ENCODE data around the gene NHLRC4.
"Not testable (repeated sequence)": the region's sequence is repeated elsewhere in the genome, so short reads cannot be mapped to it uniquely, and the experiment has no call there.

Gene NHLRC4

GRCh38 chr16:597655-598054 is 30.9 kb downstream of the NHLRC4 start:
- DNase-seq (ENCODE audit: low spot score) = not testable (repeated sequence)

DNA sequence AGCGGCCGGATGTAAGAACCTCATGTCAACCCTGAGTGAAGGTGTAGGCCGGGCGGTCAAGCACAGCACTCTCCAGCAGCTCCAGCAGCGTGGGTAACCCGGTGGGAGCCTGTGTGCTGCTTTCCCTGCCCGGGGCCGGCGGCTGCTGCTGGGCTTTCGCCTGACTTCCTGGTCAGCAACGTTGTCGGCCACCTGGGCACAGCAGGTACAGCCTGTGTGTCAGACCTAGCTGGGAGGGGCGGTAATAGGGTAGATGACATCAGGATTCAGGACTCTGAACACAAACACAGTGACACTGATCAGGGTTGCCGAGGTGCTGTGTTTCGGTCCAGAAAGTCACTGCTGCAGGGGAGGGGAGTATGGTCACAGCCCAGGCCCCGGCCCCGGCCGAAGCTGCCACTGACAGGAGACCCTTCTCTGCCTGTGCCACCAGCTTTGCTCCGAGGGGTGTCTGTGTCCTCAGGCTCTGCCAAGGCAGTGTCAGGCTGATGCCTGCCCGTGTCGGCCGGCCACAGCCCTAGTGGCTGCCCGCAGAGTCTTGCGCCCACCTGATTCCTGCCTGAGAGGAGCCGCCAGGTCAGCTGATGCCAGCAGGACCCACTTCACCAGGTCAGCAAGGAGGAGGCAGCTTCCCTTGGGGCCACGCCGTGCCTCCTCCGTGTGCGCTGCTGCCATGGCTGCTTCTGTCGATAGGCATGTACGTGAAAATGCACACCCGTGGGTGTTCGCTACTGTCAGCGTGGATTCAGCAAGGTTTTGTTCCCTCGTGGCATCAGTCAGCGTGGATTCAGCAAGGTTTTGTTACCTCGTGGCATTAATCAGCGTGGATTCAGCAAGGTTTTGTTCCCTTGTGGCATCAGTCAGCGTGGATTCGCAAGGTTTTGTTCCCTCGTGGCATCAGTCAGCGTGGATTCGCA is 32.3 kb downstream of the NHLRC4 start:
- DNase-seq (ENCODE audit: low spot score) = no peak

DNA sequence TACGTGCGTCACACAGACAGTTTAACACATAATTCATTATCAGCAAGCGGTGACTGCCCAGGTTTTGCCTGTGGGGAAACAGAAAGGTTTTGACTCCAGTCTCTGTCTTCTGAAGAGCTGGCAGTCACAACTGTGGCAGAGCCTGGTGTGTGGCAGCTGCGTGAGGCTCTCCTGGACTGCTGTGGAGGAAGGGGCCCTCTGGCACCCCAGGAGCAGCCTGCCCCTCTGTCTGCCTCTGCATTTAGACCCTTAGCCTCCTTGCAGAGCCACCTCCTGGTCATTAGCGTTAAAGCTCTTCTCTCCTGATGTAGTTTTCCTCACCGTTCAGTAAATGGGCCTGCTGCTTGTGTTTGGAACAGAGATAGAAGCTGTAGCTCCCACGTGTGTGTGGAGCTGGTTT is 34.0 kb downstream of the NHLRC4 start:
- no peak for DNase-seq (ENCODE audit: low spot score)

DNA sequence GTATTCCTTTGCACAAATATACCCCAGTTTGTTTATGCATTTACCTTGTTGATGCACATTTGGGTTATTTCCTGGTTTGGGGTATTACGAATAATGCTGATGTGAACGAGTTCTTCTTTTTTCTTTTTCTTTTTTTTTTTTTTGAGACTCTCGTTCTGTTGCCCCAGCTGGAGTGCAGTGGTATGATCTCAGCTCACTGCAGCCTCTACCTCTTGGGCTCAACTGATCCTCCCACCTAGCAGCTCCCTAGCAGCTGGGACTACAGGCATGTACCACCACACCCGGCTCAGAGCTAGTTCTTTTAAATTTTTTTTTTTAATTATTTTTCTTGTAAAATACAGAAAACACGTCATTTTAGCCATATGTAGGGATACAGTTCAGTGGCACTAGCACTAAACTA is 37.1 kb downstream of the NHLRC4 start:
- no peak for DNase-seq (ENCODE audit: low spot score)

- no peak for DNase-seq (ENCODE audit: low spot score)
Measured at GRCh38 chr16:606656-607307, 40.0 kb downstream of the NHLRC4 start.

DNA sequence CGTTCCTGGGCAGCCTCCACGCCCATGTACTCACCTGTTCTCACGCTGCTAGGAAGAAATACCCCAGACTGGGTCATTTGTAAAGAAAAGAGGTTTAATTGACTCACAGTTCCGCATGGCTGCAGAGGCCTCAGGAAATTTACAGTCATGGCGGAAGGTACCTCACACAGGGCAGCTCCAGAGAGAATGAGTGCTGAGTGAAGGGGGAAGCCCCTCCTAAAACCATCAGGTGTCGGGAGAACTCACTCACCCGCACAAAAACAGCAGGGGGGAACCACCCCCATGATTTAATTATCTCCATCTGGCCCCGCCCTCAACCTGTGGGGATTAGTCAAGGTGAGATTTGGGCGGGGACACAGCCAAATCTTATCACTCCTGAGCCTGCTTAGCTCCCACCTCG is 41.2 kb downstream of the NHLRC4 start:
- DNase-seq (ENCODE audit: low spot score) = no peak

- no peak for DNase-seq (ENCODE audit: low spot score)
Measured at GRCh38 chr16:609316-609715, 42.5 kb downstream of the NHLRC4 start.

DNA sequence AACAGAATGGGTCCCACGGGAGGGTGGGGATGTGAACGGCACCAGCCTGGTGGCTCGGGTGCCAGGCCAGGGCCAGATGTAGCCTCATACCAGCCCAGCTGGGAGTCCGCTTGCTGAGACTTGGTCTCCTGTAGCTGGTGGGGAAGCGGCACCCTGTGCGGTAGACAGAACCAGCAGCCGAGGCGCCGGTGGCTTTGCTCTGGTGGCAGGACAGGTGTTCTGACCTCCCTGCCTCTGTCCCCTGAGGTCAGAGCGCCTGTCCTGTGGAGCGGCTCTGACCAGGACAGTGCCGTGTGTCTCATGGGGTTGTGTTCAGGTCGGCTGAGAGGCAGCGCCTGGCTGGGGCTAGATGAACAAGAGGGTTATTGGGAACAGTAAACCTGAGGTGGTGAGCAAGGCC is 43.2 kb downstream of the NHLRC4 start:
- DNase-seq (ENCODE audit: low spot score) = no peak

DNA sequence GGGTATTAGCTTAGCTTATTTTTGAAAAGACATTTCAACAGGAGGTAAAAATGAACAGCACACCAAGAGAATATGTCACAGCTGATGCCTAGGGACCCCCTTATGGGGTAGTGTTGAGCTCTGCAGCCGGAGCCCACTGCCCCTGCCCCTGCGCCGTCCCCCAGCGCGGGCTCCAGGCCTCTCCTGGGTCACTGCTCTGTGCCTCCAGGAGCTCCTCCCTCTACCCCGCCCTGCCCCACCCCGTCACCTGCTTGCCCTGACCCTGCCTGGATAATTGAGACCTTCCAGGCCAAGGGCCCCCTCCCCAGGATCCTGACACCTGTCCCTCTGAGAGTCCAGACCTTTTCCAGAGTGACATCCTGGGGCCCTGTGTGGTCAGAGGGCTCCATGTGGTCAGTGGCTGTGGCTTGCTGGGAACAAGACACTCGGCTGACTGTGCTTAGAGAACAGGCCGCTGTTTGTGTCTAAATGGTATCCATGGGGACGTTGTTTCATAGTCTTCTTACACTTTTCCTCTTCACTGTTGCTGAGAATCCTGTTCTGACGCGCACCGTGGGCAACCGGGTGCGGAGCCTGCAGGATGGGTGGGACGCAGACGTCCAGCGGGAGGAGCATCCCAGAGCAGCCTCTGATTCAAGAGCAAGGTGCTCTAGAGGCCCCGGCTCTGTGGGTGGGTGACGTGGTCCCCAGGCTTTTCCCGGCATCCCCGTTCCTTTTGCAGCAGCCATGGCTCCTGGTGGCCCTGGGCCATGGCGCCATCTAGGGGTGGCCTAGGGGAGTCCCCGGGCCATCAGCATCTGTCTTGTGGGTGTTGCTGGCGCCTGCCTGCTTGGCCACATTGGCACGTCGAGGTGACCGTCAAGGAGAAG is 43.9 kb downstream of the NHLRC4 start:
- peak; percentile 68 for DNase-seq (ENCODE audit: low spot score)

DNA sequence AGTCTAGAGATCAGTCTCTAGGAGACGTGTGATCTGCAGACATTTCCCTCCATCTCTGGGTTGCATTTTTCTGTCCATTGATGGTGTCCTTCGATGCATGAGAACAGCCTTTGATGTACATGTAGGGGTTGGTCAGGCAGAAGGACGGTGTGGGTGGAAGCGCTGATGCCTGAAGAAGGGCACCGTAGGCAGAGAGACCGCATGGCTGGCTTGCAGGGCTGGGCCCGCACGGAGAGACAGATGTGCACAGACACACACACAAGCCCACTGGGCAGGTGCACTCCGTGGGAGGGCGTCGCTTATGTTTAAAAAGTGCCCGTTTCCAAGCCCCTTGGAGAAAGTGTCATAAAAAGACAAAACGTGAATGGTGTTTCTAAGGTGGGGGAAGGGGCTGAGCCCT is 48.3 kb downstream of the NHLRC4 start:
- no peak for DNase-seq (ENCODE audit: low spot score)

DNA sequence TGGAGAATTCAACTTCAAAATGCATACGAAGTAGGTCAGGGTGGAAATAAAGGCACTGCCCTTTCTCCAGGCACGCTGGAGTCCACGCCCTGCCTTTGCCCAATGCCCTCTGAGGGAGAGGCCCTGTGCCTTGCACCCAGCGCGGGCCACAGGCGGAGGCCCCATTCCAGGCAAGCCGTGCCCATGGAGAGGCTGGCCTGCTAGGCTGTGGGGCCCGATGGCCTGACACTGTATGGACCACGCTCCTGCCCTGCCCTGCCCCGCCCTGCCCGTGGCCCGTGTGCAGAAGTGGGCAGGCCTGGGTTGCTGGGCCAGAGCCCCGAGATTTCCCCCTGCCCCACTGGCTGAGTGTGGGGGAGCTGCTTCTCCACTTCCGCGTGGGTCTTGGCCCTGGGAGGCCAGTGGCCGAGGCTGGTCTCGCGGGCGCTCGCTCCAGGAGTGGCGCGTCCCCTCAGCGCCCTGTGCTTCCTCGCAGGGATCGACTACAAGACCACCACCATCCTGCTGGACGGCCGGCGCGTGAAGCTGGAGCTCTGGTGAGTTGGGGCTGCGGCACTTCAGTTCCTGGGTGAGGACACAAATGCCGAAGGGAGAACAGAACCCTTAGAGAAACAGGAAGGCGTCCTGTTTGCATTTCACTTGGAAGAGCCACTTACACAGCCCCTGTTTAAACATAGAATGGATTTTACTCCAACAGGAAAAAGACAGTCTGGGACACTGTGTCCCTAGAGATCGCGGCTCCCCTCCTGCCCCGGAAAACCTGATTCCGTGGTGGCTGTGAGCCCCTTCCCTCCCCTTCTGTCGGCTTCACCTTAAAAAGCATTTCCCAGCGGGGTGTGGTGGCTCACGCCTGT is 50.2 kb downstream of the NHLRC4 start:
- DNase-seq (ENCODE audit: low spot score) = no peak

DNA sequence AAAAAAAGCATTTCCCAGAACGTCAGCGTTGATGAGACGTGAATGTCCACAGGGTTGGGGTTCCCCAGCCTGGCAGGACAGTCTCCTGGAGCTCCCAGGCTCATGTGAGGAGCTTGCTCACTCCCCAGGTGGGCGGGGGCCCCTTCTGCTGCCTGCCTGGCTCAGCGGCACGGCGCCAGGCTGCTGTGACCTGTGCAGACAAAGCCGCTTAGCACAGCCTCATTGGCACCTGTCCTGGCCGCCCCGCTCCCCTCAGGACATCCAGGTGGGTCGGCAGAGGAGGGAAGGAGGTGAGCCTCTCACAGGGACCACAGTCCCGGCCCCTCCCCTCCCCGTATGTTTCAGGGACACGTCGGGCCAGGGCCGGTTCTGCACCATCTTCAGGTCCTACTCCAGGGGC is 51.0 kb downstream of the NHLRC4 start:
- DNase-seq (ENCODE audit: low spot score) = no peak

Measured in AG20443 (cell line).